Right hindlimb (tissue), 1 donor: ENCODE measurements around the gene ANGPTL7.
A peak's percentile ranks its signal among the peaks of the same experiment; 100 is the strongest.

Experiments used
- DNase-seq: peaks from one replicate; pipeline ENCODE4 v3.0.0-alpha.2; 2018

The ANGPTL7 gene

GRCh38 chr1:11207898-11208611, 18.9 kb downstream of the ANGPTL7 start:
- DNase-seq, result no peak

- no peak for DNase-seq
Observed at GRCh38 chr1:11211461-11211860, 22.3 kb downstream of the ANGPTL7 start.

- no peak for DNase-seq
Observed at GRCh38 chr1:11211925-11212587, 22.9 kb downstream of the ANGPTL7 start.

- DNase-seq, result peak; percentile 50
Observed at GRCh38 chr1:11214698-11215380, 25.7 kb downstream of the ANGPTL7 start.

- no peak for DNase-seq
Observed at GRCh38 chr1:11215381-11216005, 26.3 kb downstream of the ANGPTL7 start.

GRCh38 chr1:11216074-11216473, 26.9 kb downstream of the ANGPTL7 start:
- DNase-seq, result no peak

- no peak for DNase-seq
Observed at GRCh38 chr1:11227106-11228077, 38.2 kb downstream of the ANGPTL7 start.

- no peak for DNase-seq
Observed at GRCh38 chr1:11229203-11229602, 40.0 kb downstream of the ANGPTL7 start.

- no peak for DNase-seq
Observed at GRCh38 chr1:11233208-11233607, 44.1 kb downstream of the ANGPTL7 start.

- no peak for DNase-seq
Observed at GRCh38 chr1:11237356-11237755, 48.2 kb downstream of the ANGPTL7 start.

GRCh38 chr1:11238311-11238710, 49.2 kb downstream of the ANGPTL7 start:
- DNase-seq, result no peak

GRCh38 chr1:11245248-11245647, 56.1 kb downstream of the ANGPTL7 start:
- DNase-seq, result no peak
